H9 (cell line): Measurements from ENCODE around the gene PIK3CG. TPM values are rescaled to one million over a fixed set of nuclear protein-coding genes. Genes with fewer than 3 reads are reported as not detected.
"Not testable (repeated sequence)": the region's sequence is repeated elsewhere in the genome, so short reads cannot be mapped to it uniquely, and the experiment has no call there.

Experiments
- DNase-seq: peaks from one replicate; pipeline ENCODE4 v3.0.0-alpha.2; 2017
- H2AFZ ChIP-seq: one replicate; pipeline ENCODE4 v1.6.1; 2013; ENCODE audit warnings: mild to moderate bottlenecking, low read length, control low read depth, moderate library complexity
- H2AK5ac ChIP-seq: 2 replicates; pipeline ENCODE4 v1.6.1; 2013; ENCODE audit warnings: low read length, control low read depth, mixed read lengths; ENCODE audit not compliant: insufficient read length
- H2BK120ac ChIP-seq: one replicate; pipeline ENCODE4 v1.6.1; 2013; ENCODE audit warnings: low read depth, mild to moderate bottlenecking, low read length, control low read depth, inconsistent platforms; ENCODE audit not compliant: poor library complexity, severe bottlenecking
- H2BK12ac ChIP-seq: 2 replicates; pipeline ENCODE4 v1.6.1; 2013; ENCODE audit warnings: low read length, control low read depth, mixed read lengths, low read depth; ENCODE audit not compliant: insufficient read length
- H2BK15ac ChIP-seq: 2 replicates; pipeline ENCODE4 v1.6.1; 2013; ENCODE audit warnings: low read depth, low read length, control low read depth
- H2BK20ac ChIP-seq: one replicate; pipeline ENCODE4 v1.6.1; 2013; ENCODE audit warnings: low read depth, mild to moderate bottlenecking, low read length, control low read depth, inconsistent platforms; ENCODE audit not compliant: poor library complexity, severe bottlenecking
- H2BK5ac ChIP-seq: 2 replicates; pipeline ENCODE4 v1.6.1; 2013; ENCODE audit warnings: low read length, control low read depth, mixed read lengths; ENCODE audit not compliant: insufficient read length
- H3K14ac ChIP-seq: 2 replicates; pipeline ENCODE4 v1.6.1; 2013; ENCODE audit warnings: low read length, control low read depth; ENCODE audit not compliant: insufficient read depth
- H3K18ac ChIP-seq: 2 replicates; pipeline ENCODE4 v1.6.1; 2013; ENCODE audit warnings: low read depth, mild to moderate bottlenecking, mixed read lengths, low read length, control low read depth; ENCODE audit not compliant: insufficient read length
- H3K23ac ChIP-seq: 2 replicates; pipeline ENCODE4 v1.6.1; 2013; ENCODE audit warnings: low read length, control low read depth, mixed read lengths, low read depth; ENCODE audit not compliant: insufficient read length
- H3K23me2 ChIP-seq: 2 replicates; pipeline ENCODE4 v1.6.1; 2013; ENCODE audit warnings: low read depth, mild to moderate bottlenecking, mixed read lengths, low read length, control low read depth; ENCODE audit not compliant: insufficient read length, poor library complexity, severe bottlenecking
- H3K27ac ChIP-seq: 2 replicates; pipeline ENCODE4 v1.5.1; 2013; ENCODE audit warnings: low read length, control low read depth, mixed read lengths, low read depth; ENCODE audit not compliant: insufficient read length
- H3K27me3 ChIP-seq: 2 replicates; pipeline ENCODE4 v1.6.1; 2013; ENCODE audit warnings: low read length, control low read depth, inconsistent platforms; ENCODE audit not compliant: insufficient read depth
- H3K4ac ChIP-seq: 2 replicates; pipeline ENCODE4 v1.6.1; 2013; ENCODE audit warnings: low read depth, mild to moderate bottlenecking, control low read depth, inconsistent platforms, low read length, moderate library complexity
- H3K4me1 ChIP-seq: 2 replicates; pipeline ENCODE4 v1.6.1; 2013; ENCODE audit warnings: low read length, control low read depth, inconsistent platforms; ENCODE audit not compliant: insufficient read depth
- H3K4me2 ChIP-seq: 2 replicates; pipeline ENCODE4 v1.6.1; 2013; ENCODE audit warnings: low read length, control low read depth, mixed read lengths; ENCODE audit not compliant: insufficient read length, insufficient read depth
- H3K56ac ChIP-seq: 2 replicates; pipeline ENCODE4 v1.6.1; 2013; ENCODE audit warnings: low read depth, mild to moderate bottlenecking, mixed read lengths, low read length, control low read depth; ENCODE audit not compliant: insufficient read length
- H3K79me1 ChIP-seq: 2 replicates; pipeline ENCODE4 v1.6.1; 2013; ENCODE audit warnings: low read depth, mild to moderate bottlenecking, moderate library complexity, low read length, control low read depth, inconsistent platforms; ENCODE audit not compliant: insufficient read depth, poor library complexity, severe bottlenecking
- H3K79me2 ChIP-seq: 2 replicates; pipeline ENCODE4 v1.6.1; 2013; ENCODE audit warnings: low read length, control low read depth, inconsistent platforms; ENCODE audit not compliant: insufficient read depth
- H3K9ac ChIP-seq: 2 replicates; pipeline ENCODE4 v1.6.1; 2013; ENCODE audit warnings: low read length, control low read depth, mixed read lengths; ENCODE audit not compliant: insufficient read length; ENCODE audit errors: extremely low read depth
- H3K9me3 ChIP-seq: one replicate; pipeline ENCODE4 v1.6.1; 2013; ENCODE audit warnings: low read depth, low read length, inconsistent platforms; ENCODE audit not compliant: control insufficient read depth
- H3T11ph ChIP-seq: one replicate; pipeline ENCODE4 v1.6.1; 2013; ENCODE audit warnings: mild to moderate bottlenecking, low read length, control low read depth, inconsistent platforms
- H4K20me1 ChIP-seq: one replicate; pipeline ENCODE4 v1.6.1; 2013; ENCODE audit not compliant: control insufficient read depth, insufficient read length, insufficient read depth
- H4K5ac ChIP-seq: 2 replicates; pipeline ENCODE4 v1.6.1; 2013; ENCODE audit warnings: low read depth, mild to moderate bottlenecking, mixed read lengths, low read length, control low read depth; ENCODE audit not compliant: insufficient read length
- H4K8ac ChIP-seq: replicated peaks from 2 replicates; pipeline ENCODE4 v1.6.1; 2013; ENCODE audit warnings: low read length, control low read depth, mixed read lengths, low read depth; ENCODE audit not compliant: insufficient read length
- H4K91ac ChIP-seq: 2 replicates; pipeline ENCODE4 v1.6.1; 2013; ENCODE audit warnings: low read depth, mild to moderate bottlenecking, moderate library complexity, mixed read lengths, low read length, control low read depth; ENCODE audit not compliant: insufficient read length
- H3K27ac Mint-ChIP-seq, 3 experiments: 2 replicates in 2 of 3; 3 replicates in 1 of 3; pipeline ENCODE4 v1.8.0; 2020 to 2021; ENCODE audit warnings: mixed read lengths in 3 of 3, mild to moderate bottlenecking in 1 of 3, moderate library complexity in 1 of 3
- H3K27me3 Mint-ChIP-seq: 2 replicates; pipeline ENCODE4 v1.8.0; 2021; ENCODE audit warnings: low read depth, mild to moderate bottlenecking, moderate library complexity, mixed read lengths
- H3K36me3 Mint-ChIP-seq, 3 experiments: 2 replicates in 2 of 3; 3 replicates in 1 of 3; pipeline ENCODE4 v1.8.0; 2020 to 2021; ENCODE audit warnings: low read depth in 3 of 3, mixed read lengths in 3 of 3; ENCODE audit not compliant: insufficient read depth in 1 of 3
- H3K4me1 Mint-ChIP-seq, 2 experiments: 2 replicates each; pipeline ENCODE4 v1.8.0; 2020; ENCODE audit warnings: mixed read lengths in 2 of 2
- H3K4me3 Mint-ChIP-seq, 2 experiments: 2 replicates in 1 of 2; 3 replicates in 1 of 2; pipeline ENCODE4 v1.8.0; 2020 to 2021; ENCODE audit warnings: mild to moderate bottlenecking in 2 of 2, mixed read lengths in 2 of 2, moderate library complexity in 1 of 2
- H3K9me3 Mint-ChIP-seq, 2 experiments: 2 replicates in 1 of 2; 3 replicates in 1 of 2; pipeline ENCODE4 v1.8.0; 2020; ENCODE audit warnings: mild to moderate bottlenecking in 2 of 2, mixed read lengths in 2 of 2, moderate library complexity in 1 of 2
- WGBS: extraction: QIAGEN DNeasy Blood & Tissue Kit; methylation state at CpG from one replicate; pipeline ENCODE4 v1.1.7; 2013; ENCODE audit warnings: missing lambda C conversion rate, low lambda C conversion rate, mixed read lengths; ENCODE audit not compliant: insufficient read length; ENCODE audit errors: extremely low coverage; 5-methylcytosine and 5-hydroxymethylcytosine counted together
- total RNA-seq: library from RNA; stranded (reverse); gene quantifications from 2 replicates; pipeline ENCODE4 v1.2.1, GENCODE V29; 2021
- TF ChIP-seq, protein P1 (sequence below): fragments of 200-600 bp; sonication (generic); conservative IDR thresholded peaks from 3 replicates; pipeline ENCODE4 v1.8.0; 2021; ENCODE audit warnings: antibody characterized with exemption, mild to moderate bottlenecking

PIK3CG gene
- total RNA-seq, 1 experiment from 2014 or later, result not detected

DNA sequence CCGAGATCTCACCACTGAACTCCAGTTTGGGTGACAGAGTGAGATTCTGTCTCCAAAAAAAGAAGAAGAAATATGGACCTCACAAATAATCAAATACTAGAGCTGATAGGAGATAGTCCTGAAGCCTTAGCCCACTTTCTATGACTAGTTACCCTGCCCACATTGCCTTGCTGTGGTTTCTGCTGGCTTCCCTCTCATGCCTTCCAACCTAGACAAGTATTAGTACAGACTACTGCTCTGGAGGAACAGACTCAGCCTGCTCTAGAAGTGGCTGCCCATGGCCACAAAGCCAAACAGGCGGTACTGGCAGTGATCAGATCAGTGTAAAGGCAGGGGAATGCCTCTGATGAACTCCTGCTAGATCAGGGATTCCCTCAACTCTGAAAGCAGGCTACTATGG, 89.8 kb downstream of the PIK3CG start:
- TF ChIP-seq, protein P1, sequence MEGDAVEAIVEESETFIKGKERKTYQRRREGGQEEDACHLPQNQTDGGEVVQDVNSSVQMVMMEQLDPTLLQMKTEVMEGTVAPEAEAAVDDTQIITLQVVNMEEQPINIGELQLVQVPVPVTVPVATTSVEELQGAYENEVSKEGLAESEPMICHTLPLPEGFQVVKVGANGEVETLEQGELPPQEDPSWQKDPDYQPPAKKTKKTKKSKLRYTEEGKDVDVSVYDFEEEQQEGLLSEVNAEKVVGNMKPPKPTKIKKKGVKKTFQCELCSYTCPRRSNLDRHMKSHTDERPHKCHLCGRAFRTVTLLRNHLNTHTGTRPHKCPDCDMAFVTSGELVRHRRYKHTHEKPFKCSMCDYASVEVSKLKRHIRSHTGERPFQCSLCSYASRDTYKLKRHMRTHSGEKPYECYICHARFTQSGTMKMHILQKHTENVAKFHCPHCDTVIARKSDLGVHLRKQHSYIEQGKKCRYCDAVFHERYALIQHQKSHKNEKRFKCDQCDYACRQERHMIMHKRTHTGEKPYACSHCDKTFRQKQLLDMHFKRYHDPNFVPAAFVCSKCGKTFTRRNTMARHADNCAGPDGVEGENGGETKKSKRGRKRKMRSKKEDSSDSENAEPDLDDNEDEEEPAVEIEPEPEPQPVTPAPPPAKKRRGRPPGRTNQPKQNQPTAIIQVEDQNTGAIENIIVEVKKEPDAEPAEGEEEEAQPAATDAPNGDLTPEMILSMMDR, result no peak
- H3K9me3 Mint-ChIP-seq, result no peaks in the 10 kb centered on the region; a peak in 1 of 5 replicates
- H3K4me3 Mint-ChIP-seq, result no peak overlapping the region

DNA sequence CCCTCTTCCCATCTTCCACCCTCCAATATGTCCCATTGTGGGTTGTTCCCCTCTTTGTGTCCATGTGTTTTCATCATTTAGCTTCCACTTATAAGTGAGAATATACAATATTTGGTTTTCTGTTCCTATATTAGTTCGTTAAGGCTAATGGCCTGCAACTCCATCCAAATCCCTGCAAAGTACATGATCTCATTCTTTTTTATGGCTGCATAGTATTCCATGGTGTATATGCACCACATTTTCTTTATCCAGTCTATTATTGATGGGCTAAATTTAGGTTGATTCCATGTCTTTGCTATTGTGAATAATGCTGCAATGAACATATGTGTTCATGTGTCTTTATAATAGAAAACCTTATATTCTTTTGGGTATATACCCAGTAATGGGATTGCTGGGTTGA, 90.8 kb downstream of the PIK3CG start:
- not testable (repeated sequence) for H2BK120ac ChIP-seq, H3K56ac ChIP-seq, H4K91ac ChIP-seq, H3K9ac ChIP-seq, H2BK20ac ChIP-seq, H2BK5ac ChIP-seq, H3K79me1 ChIP-seq, H3K27me3 Mint-ChIP-seq, H4K20me1 ChIP-seq, H3K27me3 ChIP-seq, H3K14ac ChIP-seq, H2BK15ac ChIP-seq, H3K18ac ChIP-seq, DNase-seq, H3K4me3 Mint-ChIP-seq, H2AK5ac ChIP-seq, H3T11ph ChIP-seq, H3K36me3 Mint-ChIP-seq, H2BK12ac ChIP-seq, H3K79me2 ChIP-seq, H3K9me3 ChIP-seq, H3K9me3 Mint-ChIP-seq, H3K27ac Mint-ChIP-seq, H3K27ac ChIP-seq, H2AFZ ChIP-seq, H4K8ac ChIP-seq, H4K5ac ChIP-seq, H3K4me2 ChIP-seq, H3K23me2 ChIP-seq, H3K4ac ChIP-seq, H3K4me1 ChIP-seq, H3K23ac ChIP-seq
- no CpG with 5 or more reads among the region's 1 CpG for WGBS
- H3K4me1 Mint-ChIP-seq, result peaks cover 12 to 17% of the 10 kb centered on the region in 2 experiments

More for the DNA sequence above, 89.8 kb downstream of the PIK3CG start:
- H2BK20ac ChIP-seq, result no peak overlapping the region
- no peak overlapping the region for H4K8ac ChIP-seq
- no peaks in the 10 kb centered on the region for H4K20me1 ChIP-seq
- H3K79me2 ChIP-seq, result no peaks in the 10 kb centered on the region
- H3K23me2 ChIP-seq, result no peaks in the 10 kb centered on the region
- no peaks in the 10 kb centered on the region; the same call in 1 of the 2 replicates for H3K4me1 ChIP-seq
- no peak overlapping the region for H3K9ac ChIP-seq
- H3K27me3 ChIP-seq, result no peaks in the 10 kb centered on the region
- H3K79me1 ChIP-seq, result no peaks in the 10 kb centered on the region
- H3T11ph ChIP-seq, result no peak overlapping the region
- peak overlapping the region in 1 of 3 experiments; percentile 73; a peak in 1 of 7 replicates for H3K27ac Mint-ChIP-seq
- no peak overlapping the region for H2BK15ac ChIP-seq
- no peak overlapping the region for H2BK5ac ChIP-seq
- no peak for DNase-seq
- H3K27me3 Mint-ChIP-seq, result no peaks in the 10 kb centered on the region; the same call in 1 of the 2 replicates
- H4K5ac ChIP-seq, result no peak overlapping the region
- H3K4me1 Mint-ChIP-seq, result peaks cover 12 to 17% of the 10 kb centered on the region in 2 experiments
- no peak overlapping the region for H4K91ac ChIP-seq
- H3K9me3 ChIP-seq, result no peaks in the 10 kb centered on the region
- no peak overlapping the region for H2BK12ac ChIP-seq
- H2AFZ ChIP-seq, result no peak overlapping the region
- H2AK5ac ChIP-seq, result no peak overlapping the region
- H3K23ac ChIP-seq, result no peak overlapping the region
- no peak overlapping the region for H3K27ac ChIP-seq
- no peak overlapping the region for H3K4me2 ChIP-seq
- no peak overlapping the region for H3K4ac ChIP-seq
- no peak overlapping the region for H3K18ac ChIP-seq
- no peak overlapping the region for H3K14ac ChIP-seq
- no peak overlapping the region for H2BK120ac ChIP-seq
- H3K56ac ChIP-seq, result no peak overlapping the region
- H3K36me3 Mint-ChIP-seq, result no peaks in the 10 kb centered on the region
- WGBS, result no CpG with 5 or more reads among the region's 2 CpGs
